Caco-2 (cell line): ENCODE measurements around the gene LRP6. TPM values are rescaled to one million over a fixed set of nuclear protein-coding genes. Genes with fewer than 3 reads are reported as not detected.

Experiments used
- BruUV-seq: library from RNA; stranded (reverse); fragments of 400-500 nt; replicated peaks from 2 replicates; lab custom pipeline; 2021; lab: Mats Ljungman, UMichigan
- CTCF ChIA-PET: fragments of 300-600 bp; sonication (Branson Sonifier 250); formaldehyde crosslinking; loops from one replicate; lab custom pipeline; 2022; ENCODE audit warnings: antibody characterized with exemption; lab: Charles Lee
- POLR2A ChIA-PET: fragments of 300-600 bp; sonication (Branson Sonifier 250); formaldehyde crosslinking; loops from one replicate; lab custom pipeline; 2022; ENCODE audit warnings: antibody characterized with exemption; lab: Charles Lee
- DNase-seq, 2 experiments: peaks; one replicate each; pipeline versions ENCODE4 v3.0.0 to v3.0.0-alpha.2; 2020 to 2022
- H3K27me3 ChIP-seq: replicated peaks from 2 replicates; pipeline ENCODE4 v1.6.0; 2011; ENCODE audit warnings: low read length; ENCODE audit not compliant: control insufficient read depth, insufficient read depth
- H3K36me3 ChIP-seq: 2 replicates; pipeline ENCODE4 v1.5.1; 2011; ENCODE audit warnings: low read length; ENCODE audit not compliant: control insufficient read depth, insufficient read depth
- H3K4me1 ChIP-seq: fragments of 250-450 bp; sonication (Bioruptor Pico); 2 replicates; pipeline ENCODE4 v1.5.1; 2020; ENCODE audit warnings: mild to moderate bottlenecking
- H3K4me3 ChIP-seq: 2 replicates; pipeline ENCODE4 v1.5.1; 2011; ENCODE audit warnings: low read depth, mild to moderate bottlenecking, control low read depth, low read length
- H3K9me3 ChIP-seq: fragments of 250-450 bp; sonication (Bioruptor Pico); 2 replicates; pipeline ENCODE4 v1.5.1; 2020; ENCODE audit warnings: mild to moderate bottlenecking, moderate library complexity
- H3K27ac Mint-ChIP-seq: one replicate; pipeline ENCODE4 v1.8.0; 2022; ENCODE audit warnings: mixed read lengths; ENCODE audit not compliant: unreplicated experiment
- H3K27me3 Mint-ChIP-seq: one replicate; pipeline ENCODE4 v1.8.0; 2022; ENCODE audit warnings: mixed read lengths; ENCODE audit not compliant: insufficient read depth, unreplicated experiment
- H3K36me3 Mint-ChIP-seq: one replicate; pipeline ENCODE4 v1.8.0; 2022; ENCODE audit warnings: mild to moderate bottlenecking, mixed read lengths; ENCODE audit not compliant: insufficient read depth, unreplicated experiment
- H3K4me1 Mint-ChIP-seq: one replicate; pipeline ENCODE4 v1.8.0; 2022; ENCODE audit warnings: low read depth, mixed read lengths; ENCODE audit not compliant: unreplicated experiment
- H3K4me3 Mint-ChIP-seq: one replicate; pipeline ENCODE4 v1.8.0; 2022; ENCODE audit warnings: mild to moderate bottlenecking, moderate library complexity, mixed read lengths; ENCODE audit not compliant: unreplicated experiment
- H3K9me3 Mint-ChIP-seq: one replicate; pipeline ENCODE4 v1.8.0; 2022; ENCODE audit warnings: mixed read lengths; ENCODE audit not compliant: unreplicated experiment
- CTCF ChIP-seq, 2 experiments: fragments of 200-600 bp in 1 of 2; IDR thresholded peaks; 1 replicate in 1 of 2; 2 replicates in 1 of 2; pipeline versions ENCODE4 v1.5.1 to v1.8.0; 2011 to 2022; ENCODE audit warnings: antibody characterized with exemption in 1 of 2, control low read depth in 1 of 2, inconsistent platforms in 1 of 2, low read depth in 1 of 2, low read length in 1 of 2, mild to moderate bottlenecking in 1 of 2, moderate library complexity in 1 of 2; ENCODE audit not compliant: insufficient read depth in 1 of 2, severe bottlenecking in 1 of 2, unreplicated experiment in 1 of 2
- intact Hi-C: fragments of 100-400 bp; cut with micrococcal nuclease; formaldehyde crosslinking; loops from one replicate; pipeline ENCODE4 v1.10.0; 2022; ENCODE audit not compliant: unreplicated experiment
- total RNA-seq: library from RNA; stranded (reverse); gene quantifications from 2 replicates; pipeline ENCODE4 v1.2.3, GENCODE V29; 2022

The LRP6 gene
- total RNA-seq, 1 experiment from 2014 or later = 72.7 TPM

GRCh38 chr12:12305568-12306300 lies 38.9 kb upstream of the LRP6 start:
- no peaks in the 10 kb centered on the region for H3K36me3 ChIP-seq
- TF ChIP-seq CTCF (IDR thresholded peaks at IDR 0.05; ENCODE audit: insufficient read depth in 1 of 2, low read depth in 1 of 2, low read length in 1 of 2, severe bottlenecking in 1 of 2, unreplicated experiment in 1 of 2) = no peak
- ChIA-PET CTCF (no interaction called here), POLR2A (no interaction called here)
- peaks cover 25% of the 10 kb centered on the region for H3K4me1 ChIP-seq
- no peaks in the 10 kb centered on the region for H3K9me3 Mint-ChIP-seq
- no peak overlapping the region for H3K27ac Mint-ChIP-seq
- H3K27me3 Mint-ChIP-seq = no peaks in the 10 kb centered on the region
- H3K4me3 Mint-ChIP-seq = no peak overlapping the region
- H3K27me3 ChIP-seq = no peaks in the 10 kb centered on the region
- DNase-seq = no peak
- peaks cover 32% of the 10 kb centered on the region for H3K4me1 Mint-ChIP-seq
- H3K36me3 Mint-ChIP-seq = no peaks in the 10 kb centered on the region
- no peak overlapping the region for H3K4me3 ChIP-seq
- intact Hi-C loops = no loop called here
- H3K9me3 ChIP-seq = peaks cover 4% of the 10 kb centered on the region; the same call in 1 of the 2 replicates
- no TSS peak for BruUV-seq

GRCh38 chr12:12302976-12303375 lies 36.1 kb upstream of the LRP6 start:
- CTCF ChIA-PET = no interaction called here

GRCh38 chr12:12301122-12301521 lies 34.3 kb upstream of the LRP6 start:
- Mint-ChIP-seq H3K36me3 (no peaks in the 10 kb centered on the region), H3K4me1 (peaks cover 15% of the 10 kb centered on the region), H3K27me3 (no peaks in the 10 kb centered on the region), H3K9me3 (no peaks in the 10 kb centered on the region), H3K27ac (no peak overlapping the region), H3K4me3 (no peak overlapping the region)
- no peaks in the 10 kb centered on the region for H3K36me3 ChIP-seq
- intact Hi-C loops = no loop called here
- no peak for TF ChIP-seq CTCF (IDR thresholded peaks at IDR 0.05; ENCODE audit: insufficient read depth in 1 of 2, low read depth in 1 of 2, low read length in 1 of 2, severe bottlenecking in 1 of 2, unreplicated experiment in 1 of 2)
- no peaks in the 10 kb centered on the region for H3K4me1 ChIP-seq
- ChIA-PET POLR2A (interaction anchor here (0.6 kb wide), 1 partner anchor 151 kb away, joined by 4 read pairs; no protein-coding TSS in a partner anchor), CTCF (no interaction called here)
- no TSS peak for BruUV-seq
- H3K4me3 ChIP-seq = no peak overlapping the region
- H3K9me3 ChIP-seq = peaks cover 4% of the 10 kb centered on the region; the same call in 1 of the 2 replicates
- peak in 1 of 2 experiments; percentile 5 for DNase-seq
- H3K27me3 ChIP-seq = no peaks in the 10 kb centered on the region

More at GRCh38 chr12:12302976-12303375, 36.1 kb upstream of the LRP6 start:
- Mint-ChIP-seq H3K4me3 (no peak overlapping the region), H3K4me1 (peaks cover 19% of the 10 kb centered on the region), H3K27ac (no peak overlapping the region), H3K9me3 (no peaks in the 10 kb centered on the region), H3K36me3 (no peaks in the 10 kb centered on the region), H3K27me3 (no peaks in the 10 kb centered on the region)
- no peak for TF ChIP-seq CTCF (IDR thresholded peaks at IDR 0.05; ENCODE audit: insufficient read depth in 1 of 2, low read depth in 1 of 2, low read length in 1 of 2, severe bottlenecking in 1 of 2, unreplicated experiment in 1 of 2)
- H3K4me3 ChIP-seq = no peak overlapping the region
- H3K36me3 ChIP-seq = no peaks in the 10 kb centered on the region
- BruUV-seq = no TSS peak
- peaks cover 10% of the 10 kb centered on the region for H3K4me1 ChIP-seq
- POLR2A ChIA-PET = no interaction called here
- intact Hi-C loops = no loop called here
- no peaks in the 10 kb centered on the region for H3K27me3 ChIP-seq
- no peak for DNase-seq
- peaks cover 4% of the 10 kb centered on the region; the same call in 1 of the 2 replicates for H3K9me3 ChIP-seq
